HG03432 (cell line): Measurements from ENCODE around the gene ICOS.
"Not testable (repeated sequence)": the region's sequence is repeated elsewhere in the genome, so short reads cannot be mapped to it uniquely, and the experiment has no call there.

Experiments used
- ATAC-seq: cut with Tn5 transposase; IDR thresholded peaks from one replicate; pipeline ENCODE4 v1.9.1; 2021; ENCODE audit warnings: mild to moderate bottlenecking, moderate library complexity; ENCODE audit not compliant: unreplicated experiment

ICOS gene

GRCh38 chr2:203916756-203917155 is 19.8 kb upstream of the ICOS start:
- no peak for ATAC-seq

- no peak for ATAC-seq
Observed at GRCh38 chr2:203918264-203918663, 18.3 kb upstream of the ICOS start.

GRCh38 chr2:203918839-203919238 is 17.7 kb upstream of the ICOS start:
- ATAC-seq, result no peak

- ATAC-seq, result no peak
Observed at GRCh38 chr2:203925512-203926158, 10.9 kb upstream of the ICOS start.

GRCh38 chr2:203928849-203929248 is 7.7 kb upstream of the ICOS start:
- ATAC-seq, result no peak

GRCh38 chr2:203931262-203931661 is 5.3 kb upstream of the ICOS start:
- not testable (repeated sequence) for ATAC-seq

- no peak for ATAC-seq
Observed at GRCh38 chr2:203934041-203934492, 2.5 kb upstream of the ICOS start.

- no peak for ATAC-seq
Observed at GRCh38 chr2:203934711-203935438, 1.7 kb upstream of the ICOS start.

- no peak for ATAC-seq
Observed at GRCh38 chr2:203935568-203935967, 995 bp upstream of the ICOS start.

- ATAC-seq, result no peak
Observed at GRCh38 chr2:203936949-203937348, 386 bp downstream of the ICOS start.

GRCh38 chr2:203937788-203938187 is 1.2 kb downstream of the ICOS start:
- no peak for ATAC-seq

- no peak for ATAC-seq
Observed at GRCh38 chr2:203940039-203940438, 3.5 kb downstream of the ICOS start.

GRCh38 chr2:203943493-203944382 is 7.2 kb downstream of the ICOS start:
- not testable (repeated sequence) for ATAC-seq

- ATAC-seq, result peak; percentile 66
Observed at GRCh38 chr2:203948733-203949132, 12.2 kb downstream of the ICOS start.

GRCh38 chr2:203949228-203949627 is 12.7 kb downstream of the ICOS start:
- ATAC-seq, result peak; percentile 9

GRCh38 chr2:203951366-203951902 is 14.9 kb downstream of the ICOS start:
- ATAC-seq, result peak; percentile 55

GRCh38 chr2:203959265-203959664 is 22.7 kb downstream of the ICOS start:
- ATAC-seq, result no peak

- ATAC-seq, result no peak
Observed at GRCh38 chr2:203959672-203960071, 23.1 kb downstream of the ICOS start.

GRCh38 chr2:203960811-203961210 is 24.2 kb downstream of the ICOS start:
- ATAC-seq, result no peak

- ATAC-seq, result not testable (repeated sequence)
Observed at GRCh38 chr2:203965190-203965589, 28.6 kb downstream of the ICOS start.

- ATAC-seq, result no peak
Observed at GRCh38 chr2:203971251-203971650, 34.7 kb downstream of the ICOS start.
